ENCODE data around the gene ASIC3.
"Not testable (repeated sequence)": the region's sequence is repeated elsewhere in the genome, so short reads cannot be mapped to it uniquely, and the experiment has no call there.

ASIC3 gene

DNA sequence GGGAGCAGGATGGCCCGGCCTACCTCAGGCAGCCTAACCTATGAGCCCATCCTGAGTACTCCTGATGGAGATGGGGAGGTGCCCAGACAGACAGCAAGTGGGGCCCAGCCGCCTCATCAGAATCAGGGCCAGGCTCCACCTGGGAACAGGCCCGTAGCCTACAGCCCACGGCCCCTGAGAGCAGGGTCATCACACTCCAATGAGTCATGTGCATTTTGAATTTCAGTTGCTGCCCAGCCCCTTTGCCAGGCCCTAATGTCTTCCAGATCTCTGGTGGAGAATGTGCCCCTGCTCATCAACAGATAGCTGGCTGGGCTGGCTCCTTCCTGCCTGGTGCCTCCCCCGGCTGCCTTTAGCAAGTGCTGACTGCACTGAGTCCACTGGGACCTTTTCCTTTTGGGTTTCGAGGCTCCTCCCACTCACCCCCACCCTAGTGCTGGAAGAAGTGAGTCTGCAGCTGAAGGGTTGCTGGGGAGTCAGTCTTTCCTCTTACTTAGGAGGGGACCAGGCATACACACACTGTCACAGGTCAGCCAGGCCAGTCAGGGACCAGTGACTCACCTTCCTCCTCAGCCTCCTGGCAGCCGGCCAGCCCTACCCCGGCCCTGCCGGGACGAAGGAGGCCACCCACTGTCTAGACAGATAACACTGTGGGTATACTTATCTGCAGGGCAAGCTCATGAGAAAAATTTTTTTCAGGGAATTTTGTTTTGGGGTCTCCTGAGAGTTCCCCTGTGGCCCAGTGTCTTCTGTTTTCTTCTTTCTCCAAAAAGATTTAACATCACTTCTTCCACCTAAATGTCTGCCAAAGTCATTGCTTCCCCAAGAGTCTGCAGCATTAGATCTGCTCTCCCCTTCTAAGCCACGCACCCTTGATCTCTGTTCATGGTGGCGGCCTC is 9.1 kb upstream of the ASIC3 start:
- Histone ChIP-seq H2AFZ (ENCODE audit: low read length) (peak overlapping the region; percentile 41; the same call in 1 of the 2 replicates), H3K4me1 (ENCODE audit: insufficient read depth, low read length, poor library complexity, severe bottlenecking) (peaks cover 24% of the 10 kb centered on the region), H3K4me3 (ENCODE audit: low read length, poor library complexity, severe bottlenecking) (peak overlapping the region; percentile 33), H3K27me3 (ENCODE audit: insufficient read depth, low read length, poor library complexity, severe bottlenecking) (no peaks in the 10 kb centered on the region), H4K20me1 (ENCODE audit: insufficient read depth, low read length, poor library complexity, severe bottlenecking) (no peaks in the 10 kb centered on the region), H3K79me2 (ENCODE audit: insufficient read depth, low read length) (no peaks in the 10 kb centered on the region), H3K9ac (ENCODE audit: low read depth, low read length, poor library complexity, severe bottlenecking) (peak overlapping the region; percentile 44), H3K9me3 (ENCODE audit: insufficient read depth, low read depth, low read length) (no peaks in the 10 kb centered on the region), H3K4me2 (ENCODE audit: low read depth, low read length, poor library complexity, severe bottlenecking) (peak overlapping the region; percentile 65), H3K36me3 (ENCODE audit: insufficient read depth, low read length) (no peaks in the 10 kb centered on the region), H3K9me2 (replicated peaks; ENCODE audit: low read depth, low read length) (no peaks in the 10 kb centered on the region), H3F3A (ENCODE audit: low read depth) (peaks cover 2% of the 10 kb centered on the region; the same call in 1 of the 2 replicates)
- no peak for TF ChIP-seq EZH2phosphoT487 (IDR thresholded peaks at IDR 0.05; ENCODE audit: borderline replicate concordance)
- TF ChIP-seq, protein P1, sequence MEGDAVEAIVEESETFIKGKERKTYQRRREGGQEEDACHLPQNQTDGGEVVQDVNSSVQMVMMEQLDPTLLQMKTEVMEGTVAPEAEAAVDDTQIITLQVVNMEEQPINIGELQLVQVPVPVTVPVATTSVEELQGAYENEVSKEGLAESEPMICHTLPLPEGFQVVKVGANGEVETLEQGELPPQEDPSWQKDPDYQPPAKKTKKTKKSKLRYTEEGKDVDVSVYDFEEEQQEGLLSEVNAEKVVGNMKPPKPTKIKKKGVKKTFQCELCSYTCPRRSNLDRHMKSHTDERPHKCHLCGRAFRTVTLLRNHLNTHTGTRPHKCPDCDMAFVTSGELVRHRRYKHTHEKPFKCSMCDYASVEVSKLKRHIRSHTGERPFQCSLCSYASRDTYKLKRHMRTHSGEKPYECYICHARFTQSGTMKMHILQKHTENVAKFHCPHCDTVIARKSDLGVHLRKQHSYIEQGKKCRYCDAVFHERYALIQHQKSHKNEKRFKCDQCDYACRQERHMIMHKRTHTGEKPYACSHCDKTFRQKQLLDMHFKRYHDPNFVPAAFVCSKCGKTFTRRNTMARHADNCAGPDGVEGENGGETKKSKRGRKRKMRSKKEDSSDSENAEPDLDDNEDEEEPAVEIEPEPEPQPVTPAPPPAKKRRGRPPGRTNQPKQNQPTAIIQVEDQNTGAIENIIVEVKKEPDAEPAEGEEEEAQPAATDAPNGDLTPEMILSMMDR (conservative IDR thresholded peaks at IDR 0.05; ENCODE audit: low read length): no peak

DNA sequence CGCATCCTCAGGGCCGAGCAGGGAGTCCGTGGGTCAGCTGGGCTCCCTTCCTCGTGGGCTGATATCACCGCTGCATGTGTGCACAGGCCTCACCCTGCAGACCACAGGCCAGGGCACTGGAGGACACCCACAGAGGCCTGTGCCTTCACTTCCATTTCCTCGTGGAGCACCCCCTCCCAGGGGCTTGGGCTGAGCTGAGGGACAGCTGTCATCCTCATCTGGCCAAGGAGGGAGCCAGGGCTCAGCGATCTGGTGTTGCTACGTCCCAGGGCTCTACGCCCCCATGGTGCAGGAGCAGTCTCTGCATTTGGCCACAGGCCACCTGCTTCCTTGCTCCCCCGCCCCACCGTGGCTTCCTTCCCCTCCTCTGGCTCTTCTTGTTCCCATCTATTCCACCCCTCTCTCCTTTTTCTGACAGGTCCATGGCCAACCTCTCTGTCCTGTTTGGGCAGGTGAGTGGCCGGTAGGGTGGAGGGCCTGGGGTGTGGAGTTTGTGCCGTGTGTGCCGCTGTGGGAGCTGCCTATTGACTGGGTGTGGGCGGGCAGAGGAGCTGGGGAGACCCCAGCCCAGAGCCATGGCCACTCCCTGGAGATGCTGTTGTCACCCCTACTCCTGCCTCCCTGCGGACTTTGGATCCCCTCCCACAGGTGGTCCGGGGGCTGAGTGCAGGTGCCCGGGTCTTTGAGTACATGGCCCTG is 8.3 kb upstream of the ASIC3 start:
- Histone ChIP-seq H4K20me1 (ENCODE audit: insufficient read depth, low read length, poor library complexity, severe bottlenecking) (no peaks in the 10 kb centered on the region), H3K4me3 (ENCODE audit: low read length, poor library complexity, severe bottlenecking) (peak overlapping the region; percentile 25), H3K36me3 (ENCODE audit: insufficient read depth, low read length) (no peaks in the 10 kb centered on the region), H3K9me3 (ENCODE audit: insufficient read depth, low read depth, low read length) (no peaks in the 10 kb centered on the region), H3K9ac (ENCODE audit: low read depth, low read length, poor library complexity, severe bottlenecking) (no peak overlapping the region), H2AFZ (ENCODE audit: low read length) (no peak overlapping the region), H3K79me2 (ENCODE audit: insufficient read depth, low read length) (no peaks in the 10 kb centered on the region), H3K9me2 (replicated peaks; ENCODE audit: low read depth, low read length) (no peaks in the 10 kb centered on the region), H3F3A (ENCODE audit: low read depth) (peaks cover 2% of the 10 kb centered on the region; the same call in 1 of the 2 replicates), H3K27me3 (ENCODE audit: insufficient read depth, low read length, poor library complexity, severe bottlenecking) (no peaks in the 10 kb centered on the region), H3K4me1 (ENCODE audit: insufficient read depth, low read length, poor library complexity, severe bottlenecking) (peaks cover 24% of the 10 kb centered on the region), H3K4me2 (ENCODE audit: low read depth, low read length, poor library complexity, severe bottlenecking) (peak overlapping the region; percentile 65)
- no peak for TF ChIP-seq EZH2phosphoT487 (IDR thresholded peaks at IDR 0.05; ENCODE audit: borderline replicate concordance)
- TF ChIP-seq, protein P1 (conservative IDR thresholded peaks at IDR 0.05; ENCODE audit: low read length): no peak

DNA sequence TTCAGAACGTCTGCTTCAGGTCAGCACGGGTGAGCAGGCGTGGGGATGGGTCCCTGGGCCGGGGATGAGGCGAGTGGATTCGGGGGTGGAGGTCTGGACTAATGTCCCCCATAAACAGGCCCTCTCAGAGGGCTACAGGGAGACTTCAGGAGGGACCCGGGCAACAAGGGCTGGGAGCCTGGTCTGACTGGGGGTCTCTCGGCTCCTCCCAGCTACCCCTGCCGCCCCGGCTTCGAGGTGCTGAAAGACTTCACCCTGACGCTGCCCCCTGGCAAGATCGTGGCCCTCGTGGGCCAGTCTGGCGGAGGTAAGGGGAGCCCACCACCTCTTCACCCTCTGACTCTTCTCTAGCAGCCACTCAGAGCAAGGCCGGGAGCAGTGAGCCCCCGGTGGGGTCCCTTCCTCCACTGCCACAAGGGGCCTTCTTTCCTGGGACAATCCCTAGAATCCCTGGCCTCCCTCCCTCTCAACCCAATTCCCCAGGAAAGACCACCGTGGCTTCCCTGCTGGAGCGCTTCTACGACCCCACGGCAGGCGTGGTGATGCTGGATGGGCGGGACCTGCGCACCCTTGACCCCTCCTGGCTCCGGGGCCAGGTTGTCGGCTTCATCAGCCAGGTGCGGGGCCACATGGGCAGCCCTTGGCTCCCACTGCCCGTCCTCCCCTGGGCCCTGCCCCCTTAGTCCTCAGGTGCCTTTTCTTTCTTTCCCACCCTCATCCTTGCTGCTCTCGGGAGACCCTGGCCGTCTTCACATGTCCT is 7.5 kb upstream of the ASIC3 start:
- Histone ChIP-seq H4K20me1 (ENCODE audit: insufficient read depth, low read length, poor library complexity, severe bottlenecking) (no peaks in the 10 kb centered on the region), H3K9me3 (ENCODE audit: insufficient read depth, low read depth, low read length) (no peaks in the 10 kb centered on the region), H3F3A (ENCODE audit: low read depth) (peaks cover 2% of the 10 kb centered on the region; the same call in 1 of the 2 replicates), H3K4me1 (ENCODE audit: insufficient read depth, low read length, poor library complexity, severe bottlenecking) (peaks cover 24% of the 10 kb centered on the region), H3K27me3 (ENCODE audit: insufficient read depth, low read length, poor library complexity, severe bottlenecking) (no peaks in the 10 kb centered on the region), H3K79me2 (ENCODE audit: insufficient read depth, low read length) (no peaks in the 10 kb centered on the region), H3K4me3 (ENCODE audit: low read length, poor library complexity, severe bottlenecking) (no peak overlapping the region), H3K4me2 (ENCODE audit: low read depth, low read length, poor library complexity, severe bottlenecking) (no peak overlapping the region), H3K9ac (ENCODE audit: low read depth, low read length, poor library complexity, severe bottlenecking) (no peak overlapping the region), H3K36me3 (ENCODE audit: insufficient read depth, low read length) (no peaks in the 10 kb centered on the region), H3K9me2 (replicated peaks; ENCODE audit: low read depth, low read length) (no peaks in the 10 kb centered on the region), H2AFZ (ENCODE audit: low read length) (no peak overlapping the region)
- no peak for TF ChIP-seq EZH2phosphoT487 (IDR thresholded peaks at IDR 0.05; ENCODE audit: borderline replicate concordance)

DNA sequence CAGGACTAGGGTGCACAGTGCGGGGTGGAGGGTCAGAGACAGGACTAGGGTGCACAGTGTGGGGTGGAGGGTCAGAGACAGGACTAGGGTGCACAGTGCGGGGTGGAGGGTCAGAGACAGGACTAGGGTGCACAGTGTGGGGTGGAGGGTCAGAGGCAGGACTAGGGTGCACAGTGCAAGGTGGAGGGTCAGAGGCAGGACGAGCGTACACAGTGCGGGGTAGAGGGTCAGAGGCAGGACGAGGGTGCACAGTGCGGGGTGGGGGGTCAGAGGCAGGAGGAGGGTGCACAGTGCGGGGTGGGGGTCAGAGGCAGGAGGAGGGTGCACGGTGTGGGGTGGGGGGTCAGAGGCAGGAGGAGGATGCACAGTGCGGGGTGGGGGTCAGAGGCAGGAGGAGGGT is 4.9 kb upstream of the ASIC3 start:
- H3F3A ChIP-seq (ENCODE audit: low read depth); H3K36me3 ChIP-seq (ENCODE audit: insufficient read depth, low read length); H2AFZ ChIP-seq (ENCODE audit: low read length); H4K20me1 ChIP-seq (ENCODE audit: insufficient read depth, low read length, poor library complexity, severe bottlenecking); H3K9me2 ChIP-seq (replicated peaks; ENCODE audit: low read depth, low read length); H3K79me2 ChIP-seq (ENCODE audit: insufficient read depth, low read length); H3K4me2 ChIP-seq (ENCODE audit: low read depth, low read length, poor library complexity, severe bottlenecking); H3K4me3 ChIP-seq (ENCODE audit: low read length, poor library complexity, severe bottlenecking); H3K27me3 ChIP-seq (ENCODE audit: insufficient read depth, low read length, poor library complexity, severe bottlenecking); H3K9ac ChIP-seq (ENCODE audit: low read depth, low read length, poor library complexity, severe bottlenecking); H3K9me3 ChIP-seq (ENCODE audit: insufficient read depth, low read depth, low read length): not testable (repeated sequence)
- peaks cover 23% of the 10 kb centered on the region for H3K4me1 ChIP-seq (ENCODE audit: insufficient read depth, low read length, poor library complexity, severe bottlenecking)
